ENCODE measurements around the gene COL5A3.

GRCh38 chr19:10044390-10044789 lies 34.1 kb upstream of the COL5A3 start:
- TF ChIP-seq CTCF (IDR thresholded peaks at IDR 0.05; ENCODE audit: low read length) (no peak), EZH2phosphoT487 (IDR thresholded peaks at IDR 0.05; ENCODE audit: low read length) (no peak), EZH2 (optimal IDR thresholded peaks at IDR 0.05; ENCODE audit: low read depth, low read length) (no peak)
